B cell (primary cell): ENCODE data around the gene NFATC1. TPM values are rescaled to one million over a fixed set of nuclear protein-coding genes. Genes with fewer than 3 reads are reported as not detected.

Experiments used
- ATAC-seq: fragments of 200-7000 bp; cut with Tn5 transposase; one replicate; pipeline ENCODE4 v1.10.0; 2021; ENCODE audit warnings: low read depth, mild to moderate bottlenecking, moderate number of reproducible peaks, moderate library complexity
- CTCF ChIA-PET: fragments of 350-600 bp; sonication (Branson Sonifier 250); formaldehyde crosslinking; loops from one replicate; lab custom pipeline; 2021; ENCODE audit warnings: antibody characterized with exemption, inconsistent platforms; lab: Charles Lee
- POLR2A ChIA-PET: fragments of 350-600 bp; sonication (Branson Sonifier 250); formaldehyde crosslinking; loops from one replicate; lab custom pipeline; 2021; ENCODE audit warnings: antibody characterized with exemption; lab: Charles Lee
- DNase-seq: peaks from one replicate; pipeline ENCODE4 v3.0.0; 2013
- H2AFZ ChIP-seq: 2 replicates; pipeline ENCODE4 v1.6.1; 2012; ENCODE audit warnings: mild to moderate bottlenecking, low read depth, low read length; ENCODE audit not compliant: insufficient read depth, poor library complexity, severe bottlenecking
- H3K27ac ChIP-seq, 2 donors: 1 replicate in 1 of 2; 2 replicates in 1 of 2; pipeline ENCODE4 v1.5.1; 2012 to 2013; ENCODE audit warnings: low read length in 2 of 2, mild to moderate bottlenecking in 2 of 2, moderate library complexity in 1 of 2
- H3K27me3 ChIP-seq, 4 experiments: fragments of 200-600 bp in 1 of 4; sonication (generic) in 1 of 4; replicated peaks in 1 of 4; 1 replicate in 2 of 4; 2 replicates in 2 of 4; pipeline versions ENCODE4 v1.6.1 to v1.7.0; 2013 to 2016; ENCODE audit warnings: low read length in 3 of 4, mild to moderate bottlenecking in 2 of 4, mixed read lengths in 1 of 4, moderate library complexity in 1 of 4; ENCODE audit not compliant: insufficient read depth in 4 of 4, control insufficient read depth in 3 of 4; ENCODE audit errors: control extremely low read depth in 1 of 4
- H3K36me3 ChIP-seq, 2 experiments: replicated peaks in 1 of 2; 1 replicate in 1 of 2; 2 replicates in 1 of 2; pipeline versions ENCODE4 v1.6.1 to v1.7.1; 2013; ENCODE audit warnings: low read length in 1 of 2; ENCODE audit not compliant: insufficient read depth in 2 of 2, control insufficient read depth in 1 of 2; ENCODE audit errors: control extremely low read depth in 1 of 2, extremely low read depth in 1 of 2
- H3K4me1 ChIP-seq, 2 donors: fragments of 200-600 bp in 1 of 2; sonication (generic) in 1 of 2; 1 replicate in 1 of 2; 2 replicates in 1 of 2; pipeline versions ENCODE4 v1.5.1 to v1.6.1; 2013 to 2017; ENCODE audit warnings: low read length in 2 of 2; ENCODE audit not compliant: control insufficient read depth in 2 of 2, insufficient read depth in 2 of 2
- H3K4me2 ChIP-seq: replicated peaks from 2 replicates; pipeline ENCODE3; 2012; ENCODE audit warnings: mild to moderate bottlenecking, low read depth, low read length; ENCODE audit not compliant: poor library complexity, severe bottlenecking
- H3K4me3 ChIP-seq, 5 experiments: fragments of 200-600 bp in 1 of 5; sonication (generic) in 1 of 5; 1 replicate in 3 of 5; 2 replicates in 2 of 5; pipeline versions ENCODE4 v1.5.1 to v1.7.0; 2011 to 2016; ENCODE audit warnings: low read length in 4 of 5, mild to moderate bottlenecking in 4 of 5, low read depth in 2 of 5, control low read depth in 1 of 5, moderate library complexity in 1 of 5; ENCODE audit not compliant: insufficient read depth in 1 of 5; ENCODE audit errors: control extremely low read depth in 1 of 5, extremely low read depth in 1 of 5
- H3K79me2 ChIP-seq: fragments of 200-600 bp; sonication (generic); one replicate; pipeline ENCODE4 v1.6.0; 2016; ENCODE audit warnings: low read length; ENCODE audit not compliant: control insufficient read depth, insufficient read depth
- H3K9ac ChIP-seq: fragments of 200-600 bp; sonication (generic); 2 replicates; pipeline ENCODE4 v1.6.1; 2017; ENCODE audit warnings: mild to moderate bottlenecking, low read length, moderate library complexity
- H3K9me3 ChIP-seq, 3 donors: one replicate each; pipeline versions ENCODE4 v1.6.1 to v1.7.1; 2013; ENCODE audit warnings: low read length in 2 of 3; ENCODE audit not compliant: control insufficient read depth in 2 of 3, insufficient read depth in 1 of 3; ENCODE audit errors: control extremely low read depth in 1 of 3
- H4K20me1 ChIP-seq: 2 replicates; pipeline ENCODE4 v1.6.0; 2012; ENCODE audit warnings: mild to moderate bottlenecking, low read length; ENCODE audit not compliant: insufficient read depth, control insufficient read depth, poor library complexity, severe bottlenecking
- H3K27ac Mint-ChIP-seq: one replicate; pipeline ENCODE4 v1.8.0; 2021; ENCODE audit warnings: mixed read lengths
- H3K27me3 Mint-ChIP-seq: one replicate; pipeline ENCODE4 v1.8.0; 2021; ENCODE audit warnings: mixed read lengths
- H3K4me1 Mint-ChIP-seq: one replicate; pipeline ENCODE4 v1.8.0; 2021; ENCODE audit warnings: mixed read lengths
- H3K4me3 Mint-ChIP-seq: one replicate; pipeline ENCODE4 v1.8.0; 2021; ENCODE audit warnings: mixed read lengths
- H3K9me3 Mint-ChIP-seq: one replicate; pipeline ENCODE4 v1.8.0; 2022; ENCODE audit warnings: mixed read lengths; ENCODE audit not compliant: insufficient read depth
- CTCF ChIP-seq: fragments of 200-600 bp; IDR thresholded peaks from one replicate; pipeline ENCODE4 v1.8.0; 2022; ENCODE audit warnings: antibody characterized with exemption, mild to moderate bottlenecking
- EZH2 ChIP-seq: IDR thresholded peaks from 2 replicates; pipeline ENCODE4 v1.6.1; 2012; ENCODE audit warnings: borderline replicate concordance, low read depth, mild to moderate bottlenecking, moderate library complexity, low read length; ENCODE audit not compliant: insufficient read depth, poor library complexity, severe bottlenecking
- WGBS: methylation state at CpG from one replicate; pipeline ENCODE4 v1.1.5; 2013; ENCODE audit warnings: missing lambda C conversion rate; ENCODE audit not compliant: insufficient coverage; 5-methylcytosine and 5-hydroxymethylcytosine counted together
- intact Hi-C: fragments of 100-400 bp; cut with micrococcal nuclease; formaldehyde crosslinking; loops from one replicate; pipeline ENCODE4 v1.10.0; 2022
- polyA plus RNA-seq: library from polyadenylated mRNA; depleted of rRNA; stranded (reverse); fragments of >200 nt; gene quantifications from 2 replicates; pipeline ENCODE4 v1.2.3, GENCODE V29; 2012
- total RNA-seq, 2 donors: library from RNA; stranded (reverse); fragments of 120-200 nt in 1 of 2; gene quantifications; 1 replicate in 1 of 2; 2 replicates in 1 of 2; pipeline versions ENCODE4 v1.2.3 to v1.2.4, GENCODE V29; 2013 to 2022

The NFATC1 gene
- total and polyA plus RNA-seq, 2 donors (not counting 1 experiment from before 2014, with no cell fraction given) = 32.2 to 108 TPM

GRCh38 chr18:79442508-79443221 lies 46.9 kb downstream of the NFATC1 start:
- no peaks in the 10 kb centered on the region for H3K9me3 Mint-ChIP-seq
- peak; percentile 39 for ATAC-seq
- H3K27ac ChIP-seq = peak overlapping the region in 1 of 2 donors; percentile 43
- H3K9me3 ChIP-seq = no peaks in the 10 kb centered on the region
- peak overlapping the region; percentile 76 for H3K27ac Mint-ChIP-seq
- ChIA-PET POLR2A (interaction anchor here (1.0 to 1.4 kb wide), 4 partner anchors 10 to 81 kb away, joined by 3 to 5 read pairs (median 4); no protein-coding TSS in a partner anchor), CTCF (interaction anchor here (0.8 to 1.7 kb wide), 8 partner anchors 23 to 86 kb away, joined by 3 to 6 read pairs (median 4); partner anchors contain the start of gene NFATC1)
- DNase-seq = peak; percentile 41
- no peak for TF ChIP-seq CTCF
- TF ChIP-seq EZH2 = no peak
- H3K79me2 ChIP-seq = peaks cover 100% of the 10 kb centered on the region
- peaks cover 0 to 60% of the 10 kb centered on the region in 2 experiments for H3K36me3 ChIP-seq
- H3K4me1 Mint-ChIP-seq = peaks cover 63% of the 10 kb centered on the region
- H3K4me2 ChIP-seq = peak overlapping the region; percentile 60
- H3K27me3 ChIP-seq = no peaks in the 10 kb centered on the region
- H2AFZ ChIP-seq = no peak overlapping the region
- H3K27me3 Mint-ChIP-seq = no peaks in the 10 kb centered on the region
- peaks cover 100% of the 10 kb centered on the region for H4K20me1 ChIP-seq
- no peak overlapping the region for H3K4me3 ChIP-seq
- H3K4me3 Mint-ChIP-seq = peak overlapping the region; percentile 75
- peaks cover 16 to 50% of the 10 kb centered on the region in 2 donors for H3K4me1 ChIP-seq
- peak overlapping the region; percentile 26 for H3K9ac ChIP-seq
- 40% methylated on average over 29 of the region's 29 CpGs for WGBS
- intact Hi-C loops = loop anchor here (2.0 kb wide), 1 partner anchor 18 kb away; no protein-coding TSS in a partner anchor

GRCh38 chr18:79445221-79445620 lies 49.5 kb downstream of the NFATC1 start:
- Histone ChIP-seq H3K9me3 (no peaks in the 10 kb centered on the region), H3K4me1 (peaks cover 16 to 25% of the 10 kb centered on the region in 2 donors), H3K36me3 (peaks cover 0 to 62% of the 10 kb centered on the region in 2 experiments), H3K9ac (no peak overlapping the region), H3K4me2 (no peak overlapping the region), H3K4me3 (no peak overlapping the region), H3K27ac (no peak overlapping the region), H3K79me2 (peaks cover 99% of the 10 kb centered on the region), H2AFZ (no peak overlapping the region), H4K20me1 (peaks cover 95% of the 10 kb centered on the region), H3K27me3 (no peaks in the 10 kb centered on the region)
- no peak overlapping the region for H3K4me3 Mint-ChIP-seq
- 97% methylated on average over 15 of the region's 15 CpGs for WGBS
- TF ChIP-seq EZH2 = no peak
- TF ChIP-seq CTCF = no peak
- ATAC-seq (no peak), DNase-seq (no peak)
- no peaks in the 10 kb centered on the region for H3K9me3 Mint-ChIP-seq
- peak overlapping the region; percentile 26 for H3K27ac Mint-ChIP-seq
- H3K4me1 Mint-ChIP-seq = peaks cover 42% of the 10 kb centered on the region
- H3K27me3 Mint-ChIP-seq = no peaks in the 10 kb centered on the region
- intact Hi-C loops = no loop called here
- POLR2A ChIA-PET = no interaction called here
- CTCF ChIA-PET = no interaction called here
